HepG2 (cell line): ENCODE measurements around the gene CAPZB. TPM values are rescaled to one million over a fixed set of nuclear protein-coding genes. Genes with fewer than 3 reads are reported as not detected.

Experiments used
- CAMTA2 ChIP-seq: sonication (generic); formaldehyde crosslinking; IDR thresholded peaks from 2 replicates; pipeline ENCODE4 v1.4.0; 2020; ENCODE audit warnings: mild to moderate bottlenecking, missing genetic modification reagents, borderline replicate concordance
- CEBPG ChIP-seq: IDR thresholded peaks from 2 replicates; pipeline ENCODE4 v1.6.1; 2016
- EHMT2 ChIP-seq: fragments of 200-600 bp; sonication (generic); IDR thresholded peaks from 2 replicates; pipeline ENCODE4 v1.7.0; 2017; ENCODE audit warnings: antibody characterized with exemption, low read depth, low read length, borderline replicate concordance
- FOXC1 ChIP-seq: sonication (generic); formaldehyde crosslinking; IDR thresholded peaks from 2 replicates; pipeline ENCODE4 v1.8.0; 2022; ENCODE audit warnings: mild to moderate bottlenecking, missing genetic modification reagents, borderline replicate concordance
- FOXM1 ChIP-seq: sonication (generic); formaldehyde crosslinking; IDR thresholded peaks from 2 replicates; pipeline ENCODE4 v1.5.0; 2020; ENCODE audit warnings: missing genetic modification reagents
- GTF3A ChIP-seq: sonication (generic); formaldehyde crosslinking; conservative IDR thresholded peaks from 2 replicates; pipeline ENCODE4 v1.4.0; 2020; ENCODE audit warnings: mild to moderate bottlenecking, missing genetic modification reagents
- HBP1 ChIP-seq: IDR thresholded peaks from 2 replicates; pipeline ENCODE4 v1.6.1; 2016; ENCODE audit warnings: low read depth, control low read depth
- HNRNPH1 ChIP-seq: fragments of 200-400 bp; formaldehyde crosslinking; optimal IDR thresholded peaks from 2 replicates; pipeline ENCODE3; 2017; ENCODE audit warnings: mild to moderate bottlenecking, low read depth, low read length
- MAF1 ChIP-seq: sonication (generic); formaldehyde crosslinking; IDR thresholded peaks from 2 replicates; pipeline ENCODE4 v1.5.0; 2020; ENCODE audit warnings: missing genetic modification reagents, borderline replicate concordance
- MYC ChIP-seq: sonication (generic); formaldehyde crosslinking; IDR thresholded peaks from 2 replicates; pipeline ENCODE4 v1.9.0; 2021; ENCODE audit warnings: missing genetic modification reagents, borderline replicate concordance
- NFE2L1 ChIP-seq: sonication (generic); formaldehyde crosslinking; IDR thresholded peaks from 2 replicates; pipeline ENCODE4 v1.4.0; 2020; ENCODE audit warnings: missing genetic modification reagents, mild to moderate bottlenecking, borderline replicate concordance
- POLR2G ChIP-seq: fragments of 200-400 bp; formaldehyde crosslinking; IDR thresholded peaks from 2 replicates; pipeline ENCODE4 v1.6.1; 2018; ENCODE audit warnings: mild to moderate bottlenecking, low read depth, low read length, moderate library complexity
- SNAPC5 ChIP-seq: sonication (generic); formaldehyde crosslinking; IDR thresholded peaks from 2 replicates; pipeline ENCODE4 v1.8.1; 2023; ENCODE audit warnings: mild to moderate bottlenecking, missing genetic modification reagents, borderline replicate concordance
- TBX3 ChIP-seq: fragments of 450-650 bp; IDR thresholded peaks from 2 replicates; pipeline ENCODE4 v1.6.1; 2017; ENCODE audit warnings: antibody characterized with exemption, mild to moderate bottlenecking, inconsistent platforms, borderline replicate concordance
- TFDP1 ChIP-seq: IDR thresholded peaks from 2 replicates; pipeline ENCODE4 v1.6.1; 2016; ENCODE audit warnings: missing compliant biosample characterization, missing genetic modification reagents, borderline replicate concordance
- ZNF232 ChIP-seq: sonication (generic); formaldehyde crosslinking; IDR thresholded peaks from 2 replicates; pipeline ENCODE4 v1.4.0; 2020; ENCODE audit warnings: missing genetic modification reagents, borderline replicate concordance
- ZNF260 ChIP-seq: sonication (generic); formaldehyde crosslinking; IDR thresholded peaks from 2 replicates; pipeline ENCODE4 v1.4.0; 2020; ENCODE audit warnings: missing genetic modification reagents, low read depth, mild to moderate bottlenecking, borderline replicate concordance
- ZNF451 ChIP-seq: sonication (generic); formaldehyde crosslinking; IDR thresholded peaks from 2 replicates; pipeline ENCODE4 v1.5.0; 2020; ENCODE audit warnings: mild to moderate bottlenecking, missing genetic modification reagents
- ZNF597 ChIP-seq: sonication (generic); formaldehyde crosslinking; IDR thresholded peaks from 2 replicates; pipeline ENCODE4 v1.5.0; 2020; ENCODE audit warnings: missing genetic modification reagents
- ZNF737 ChIP-seq: sonication (generic); formaldehyde crosslinking; IDR thresholded peaks from 2 replicates; pipeline ENCODE4 v1.5.0; 2020; ENCODE audit warnings: missing genetic modification reagents, mild to moderate bottlenecking, borderline replicate concordance
- polyA plus RNA-seq, 8 experiments: library from polyadenylated mRNA; depleted of rRNA in 3 of 8; stranded (reverse) in 7 of 8; unstranded in 1 of 8; fragments of >200 nt; fragmentation: Illumina TruSeq in 4 of 8; extraction: Trizol in 4 of 8; gene quantifications; 2 replicates each; pipeline versions ENCODE4 v1.2.1 to v1.2.3, GENCODE V29; 2011 to 2016; ENCODE audit warnings: low read depth in 4 of 8, missing spikeins in 1 of 8, mixed read lengths in 1 of 8; ENCODE audit not compliant: insufficient read depth in 1 of 8
- total RNA-seq, 5 experiments: library from RNA; depleted of rRNA; stranded (reverse); fragments of >200 nt; fragmentation: Illumina TruSeq; extraction: Trizol; gene quantifications; 2 replicates each; pipeline ENCODE4 v1.2.3, GENCODE V29; 2016; ENCODE audit warnings: low read depth in 1 of 5
- TF ChIP-seq, protein P1 (sequence below): sonication (generic); formaldehyde crosslinking; IDR thresholded peaks from 2 replicates; pipeline ENCODE4 v1.4.0; 2020; ENCODE audit warnings: mild to moderate bottlenecking, missing genetic modification reagents
- TF ChIP-seq, protein P2 (sequence below): sonication (generic); formaldehyde crosslinking; IDR thresholded peaks from 2 replicates; pipeline ENCODE4 v1.5.1; 2020; ENCODE audit warnings: mild to moderate bottlenecking, moderate library complexity, missing genetic modification reagents

The CAPZB gene
- total and polyA plus RNA-seq, 2 of the 13 experiments (the other 11 are each of a cell fraction or from before 2014, with no cell fraction given) = 58.9 to 76.9 TPM

DNA sequence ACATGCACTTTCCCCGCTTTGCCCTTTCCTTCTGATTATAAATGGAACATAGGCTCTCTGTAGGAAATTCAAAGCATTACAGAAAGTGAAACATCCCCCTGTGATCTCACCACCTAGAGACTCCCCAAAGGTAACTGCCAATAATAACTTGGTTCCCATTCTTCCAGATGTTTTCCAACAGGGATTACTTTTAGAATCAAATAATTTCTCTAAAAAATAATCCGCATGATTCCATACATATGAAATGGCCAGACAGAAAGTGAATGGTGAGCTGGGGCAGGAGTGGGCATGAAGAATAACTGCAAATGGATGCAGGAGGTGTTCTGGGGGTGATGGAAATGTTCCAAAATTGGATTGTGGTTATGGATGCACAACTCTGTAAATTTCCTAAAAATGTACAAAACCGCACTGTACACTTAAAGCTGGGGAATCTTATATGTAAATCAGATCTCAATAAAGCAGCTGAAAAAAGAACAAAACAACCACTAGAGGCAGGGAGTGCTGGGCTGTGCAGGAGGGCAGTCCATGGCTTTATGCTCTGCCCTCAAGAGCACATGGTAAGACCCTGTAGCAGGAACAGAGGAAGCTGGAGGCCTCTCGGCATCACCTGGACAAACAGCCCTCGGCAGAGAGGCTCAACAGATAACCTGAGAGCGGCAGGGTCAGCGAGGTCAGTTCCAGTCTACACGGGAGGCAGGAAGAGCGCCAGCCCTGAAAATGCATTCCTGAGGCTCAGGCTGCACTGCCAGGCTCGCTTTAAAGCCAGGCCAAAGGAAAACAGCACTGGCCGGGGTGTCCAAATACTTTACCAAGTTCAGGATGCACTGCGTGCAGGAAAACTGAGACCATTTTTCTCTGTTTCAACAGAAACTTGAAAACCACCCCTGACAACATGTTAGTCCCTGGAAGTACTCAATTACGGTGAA, 39.7 kb downstream of the CAPZB start (continued):
- TF ChIP-seq HNRNPH1 (no peak), ZNF737 (CRISPR knock-in tag) (no peak), FOXC1 (CRISPR knock-in tag) (no peak), ZNF232 (CRISPR knock-in tag) (peak; percentile 79; the same call in 1 of the 2 replicates), MAF1 (no peak), TFDP1 (peak; percentile 87), ZNF451 (CRISPR knock-in tag) (no peak), EHMT2 (no peak; the same call in 1 of the 2 replicates), CEBPG (CRISPR knock-in tag) (0 out of 2 replicates have a peak, but pooled peaks have one; percentile 29), MYC (peak; percentile 98), ZNF260 (CRISPR knock-in tag) (no peak), GTF3A (CRISPR knock-in tag) (no peak), POLR2G (no peak), TBX3 (no peak), NFE2L1 (CRISPR knock-in tag) (no peak), SNAPC5 (no peak), HBP1 (CRISPR knock-in tag) (no peak), CAMTA2 (CRISPR knock-in tag) (no peak), FOXM1 (CRISPR knock-in tag) (no peak), ZNF597 (CRISPR knock-in tag) (no peak)
- TF ChIP-seq, protein P1, sequence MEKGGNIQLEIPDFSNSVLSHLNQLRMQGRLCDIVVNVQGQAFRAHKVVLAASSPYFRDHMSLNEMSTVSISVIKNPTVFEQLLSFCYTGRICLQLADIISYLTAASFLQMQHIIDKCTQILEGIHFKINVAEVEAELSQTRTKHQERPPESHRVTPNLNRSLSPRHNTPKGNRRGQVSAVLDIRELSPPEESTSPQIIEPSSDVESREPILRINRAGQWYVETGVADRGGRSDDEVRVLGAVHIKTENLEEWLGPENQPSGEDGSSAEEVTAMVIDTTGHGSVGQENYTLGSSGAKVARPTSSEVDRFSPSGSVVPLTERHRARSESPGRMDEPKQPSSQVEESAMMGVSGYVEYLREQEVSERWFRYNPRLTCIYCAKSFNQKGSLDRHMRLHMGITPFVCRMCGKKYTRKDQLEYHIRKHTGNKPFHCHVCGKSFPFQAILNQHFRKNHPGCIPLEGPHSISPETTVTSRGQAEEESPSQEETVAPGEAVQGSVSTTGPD (CRISPR knock-in tag) = peak; percentile 94
- TF ChIP-seq, protein P2, sequence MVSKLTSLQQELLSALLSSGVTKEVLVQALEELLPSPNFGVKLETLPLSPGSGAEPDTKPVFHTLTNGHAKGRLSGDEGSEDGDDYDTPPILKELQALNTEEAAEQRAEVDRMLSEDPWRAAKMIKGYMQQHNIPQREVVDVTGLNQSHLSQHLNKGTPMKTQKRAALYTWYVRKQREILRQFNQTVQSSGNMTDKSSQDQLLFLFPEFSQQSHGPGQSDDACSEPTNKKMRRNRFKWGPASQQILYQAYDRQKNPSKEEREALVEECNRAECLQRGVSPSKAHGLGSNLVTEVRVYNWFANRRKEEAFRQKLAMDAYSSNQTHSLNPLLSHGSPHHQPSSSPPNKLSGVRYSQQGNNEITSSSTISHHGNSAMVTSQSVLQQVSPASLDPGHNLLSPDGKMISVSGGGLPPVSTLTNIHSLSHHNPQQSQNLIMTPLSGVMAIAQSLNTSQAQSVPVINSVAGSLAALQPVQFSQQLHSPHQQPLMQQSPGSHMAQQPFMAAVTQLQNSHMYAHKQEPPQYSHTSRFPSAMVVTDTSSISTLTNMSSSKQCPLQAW (CRISPR knock-in tag) = peak; percentile 87
